H4 (cell line): ENCODE measurements around the gene CREBL2. TPM values are rescaled to one million over a fixed set of nuclear protein-coding genes. Genes with fewer than 3 reads are reported as not detected.
"Not testable (repeated sequence)": the region's sequence is repeated elsewhere in the genome, so short reads cannot be mapped to it uniquely, and the experiment has no call there.

Source experiments
- DNase-seq: peaks from one replicate; pipeline ENCODE4 v3.0.0-alpha.2; 2015; ENCODE audit warnings: low spot score
- total RNA-seq: library from RNA; depleted of rRNA; stranded (reverse); fragments of >200 nt; shearing (Covaris generic); gene quantifications from 2 replicates; pipeline ENCODE4 v1.2.3, GENCODE V29; 2014

CREBL2 gene
- total RNA-seq, 1 experiment from 2014 or later = 29.9 TPM

GRCh38 chr12:12598864-12599263 is 12.8 kb upstream of the CREBL2 start:
- no peak for DNase-seq

- DNase-seq = no peak
Observed at GRCh38 chr12:12599750-12600643, 11.7 kb upstream of the CREBL2 start.

- no peak for DNase-seq
Observed at GRCh38 chr12:12600659-12601058, 11.0 kb upstream of the CREBL2 start.

- no peak for DNase-seq
Observed at GRCh38 chr12:12604740-12605139, 6.9 kb upstream of the CREBL2 start.

- DNase-seq = peak; percentile 72
Observed at GRCh38 chr12:12606781-12607589, 4.7 kb upstream of the CREBL2 start.

- DNase-seq = peak; percentile 23
Observed at GRCh38 chr12:12608557-12608957, 3.1 kb upstream of the CREBL2 start.

- DNase-seq = no peak
Observed at GRCh38 chr12:12609692-12610091, 2.0 kb upstream of the CREBL2 start.

GRCh38 chr12:12610711-12611110 is 965 bp upstream of the CREBL2 start:
- DNase-seq = no peak

- peak; percentile 33 for DNase-seq
Observed at GRCh38 chr12:12612358-12612757, 682 bp downstream of the CREBL2 start.

GRCh38 chr12:12613344-12613743 is 1.7 kb downstream of the CREBL2 start:
- no peak for DNase-seq

- DNase-seq = no peak
Observed at GRCh38 chr12:12614342-12614741, 2.7 kb downstream of the CREBL2 start.

- DNase-seq = peak; percentile 10
Observed at GRCh38 chr12:12616512-12617310, 5.0 kb downstream of the CREBL2 start.

- DNase-seq = not testable (repeated sequence)
Observed at GRCh38 chr12:12618064-12618463, 6.4 kb downstream of the CREBL2 start.

GRCh38 chr12:12620730-12621315 is 9.1 kb downstream of the CREBL2 start:
- no peak for DNase-seq

- DNase-seq = no peak
Observed at GRCh38 chr12:12622418-12622817, 10.7 kb downstream of the CREBL2 start.

GRCh38 chr12:12624498-12624992 is 12.9 kb downstream of the CREBL2 start:
- DNase-seq = no peak

- no peak for DNase-seq
Observed at GRCh38 chr12:12626471-12626870, 14.8 kb downstream of the CREBL2 start.

GRCh38 chr12:12627308-12627827 is 15.7 kb downstream of the CREBL2 start:
- no peak for DNase-seq

- DNase-seq = peak; percentile 43
Observed at GRCh38 chr12:12628013-12628412, 16.3 kb downstream of the CREBL2 start.

GRCh38 chr12:12630850-12631249 is 19.2 kb downstream of the CREBL2 start:
- no peak for DNase-seq

- no peak for DNase-seq
Observed at GRCh38 chr12:12635651-12636050, 24.0 kb downstream of the CREBL2 start.
